KMS-11 (cell line): Measurements from ENCODE around the gene PHACTR1.

Source experiments
- H2AFZ ChIP-seq: fragments of 200-600 bp; sonication (generic); 2 replicates; pipeline ENCODE4 v1.6.1; 2016; ENCODE audit warnings: antibody characterized with exemption, mixed run types, low read depth
- H3K27ac ChIP-seq: fragments of 200-600 bp; sonication (generic); 2 replicates; pipeline ENCODE4 v1.6.1; 2016; ENCODE audit warnings: mild to moderate bottlenecking, mixed run types
- H3K27me3 ChIP-seq: fragments of 200-600 bp; sonication (generic); 2 replicates; pipeline ENCODE4 v1.6.1; 2017; ENCODE audit warnings: mild to moderate bottlenecking, low read depth, mixed run types, moderate library complexity; ENCODE audit not compliant: insufficient read depth
- H3K36me3 ChIP-seq: fragments of 200-600 bp; sonication (generic); 2 replicates; pipeline ENCODE4 v1.6.1; 2017; ENCODE audit warnings: mild to moderate bottlenecking, mixed run types; ENCODE audit not compliant: insufficient read depth
- H3K4me1 ChIP-seq: fragments of 200-600 bp; sonication (generic); 2 replicates; pipeline ENCODE4 v1.6.1; 2016; ENCODE audit warnings: mild to moderate bottlenecking, low read depth, mixed run types; ENCODE audit not compliant: poor library complexity, severe bottlenecking
- H3K4me2 ChIP-seq: fragments of 200-600 bp; sonication (generic); 2 replicates; pipeline ENCODE4 v1.7.0; 2016; ENCODE audit warnings: mild to moderate bottlenecking, mixed run types
- H3K4me3 ChIP-seq: fragments of 200-600 bp; sonication (generic); IDR thresholded peaks from 2 replicates; pipeline ENCODE4 v1.6.1; 2017; ENCODE audit warnings: low read depth, low read length, mixed read lengths; ENCODE audit not compliant: insufficient read depth
- H3K79me2 ChIP-seq: fragments of 200-600 bp; sonication (generic); 2 replicates; pipeline ENCODE4 v1.6.1; 2016; ENCODE audit warnings: low read depth, mixed run types; ENCODE audit not compliant: insufficient read depth
- H3K9ac ChIP-seq: fragments of 200-600 bp; sonication (generic); 2 replicates; pipeline ENCODE4 v1.6.1; 2016; ENCODE audit warnings: mild to moderate bottlenecking, mixed run types
- H4K20me1 ChIP-seq: fragments of 200-600 bp; sonication (generic); 2 replicates; pipeline ENCODE4 v1.6.1; 2016; ENCODE audit warnings: mild to moderate bottlenecking, mixed run types; ENCODE audit not compliant: insufficient read depth
- CTCF ChIP-seq: fragments of 200-600 bp; sonication (generic); conservative IDR thresholded peaks from 2 replicates; pipeline ENCODE4 v1.6.1; 2017; ENCODE audit warnings: low read depth, mild to moderate bottlenecking, antibody characterized with exemption, low read length, moderate library complexity, mixed read lengths

Gene PHACTR1

GRCh38 chr6:13328076-13328874 is 611.7 kb downstream of the PHACTR1 start, which contains the start of gene TBC1D7:
Gene TBC1D7 (minus strand): TSS chr6:13328537. CDS start chr6:13326898, 1,639 bp downstream.
- no peaks in the 10 kb centered on the region; the same call in 1 of the 2 replicates for H3K79me2 ChIP-seq
- no peaks in the 10 kb centered on the region for H3K27me3 ChIP-seq
- peak within 1 kb of the TSS; percentile 83 for H3K9ac ChIP-seq
- H3K4me2 ChIP-seq, result peak within 1 kb of the TSS; percentile 92
- H3K4me1 ChIP-seq, result peaks cover 19% of the 10 kb centered on the region
- H3K4me3 ChIP-seq, result no peak within 1 kb of the TSS
- peak within 1 kb of the TSS; percentile 97 for H2AFZ ChIP-seq
- peak within 1 kb of the TSS; percentile 62 for H3K27ac ChIP-seq
- TF ChIP-seq CTCF, result no peak
- H4K20me1 ChIP-seq, result no peaks in the 10 kb centered on the region
- H3K36me3 ChIP-seq, result no peaks in the 10 kb centered on the region

- Histone ChIP-seq H2AFZ (peak overlapping the region; percentile 97), H3K4me3 (no peak overlapping the region), H3K4me2 (peak overlapping the region; percentile 68), H3K27ac (peak overlapping the region; percentile 62), H4K20me1 (no peaks in the 10 kb centered on the region), H3K36me3 (no peaks in the 10 kb centered on the region), H3K4me1 (peaks cover 19% of the 10 kb centered on the region), H3K9ac (peak overlapping the region; percentile 83), H3K27me3 (no peaks in the 10 kb centered on the region), H3K79me2 (no peaks in the 10 kb centered on the region; the same call in 1 of the 2 replicates)
- TF ChIP-seq CTCF, result no peak
These were observed 612.3 kb downstream of the PHACTR1 start for GRCh38 chr6:13328875-13329183.

- Histone ChIP-seq H3K27ac (no peak overlapping the region), H3K9ac (no peak overlapping the region), H3K4me1 (peaks cover 22% of the 10 kb centered on the region), H3K27me3 (no peaks in the 10 kb centered on the region), H2AFZ (0 out of 2 replicates have a peak overlapping the region, but pooled peaks have one; percentile 20), H4K20me1 (no peaks in the 10 kb centered on the region), H3K4me3 (no peak overlapping the region), H3K4me2 (no peak overlapping the region), H3K36me3 (no peaks in the 10 kb centered on the region), H3K79me2 (no peaks in the 10 kb centered on the region; the same call in 1 of the 2 replicates)
- peak; percentile 80 for TF ChIP-seq CTCF
These were observed 615.2 kb downstream of the PHACTR1 start for GRCh38 chr6:13331516-13332348.

GRCh38 chr6:13332349-13332706 is 615.8 kb downstream of the PHACTR1 start:
- H3K9ac ChIP-seq, result no peak overlapping the region
- TF ChIP-seq CTCF, result no peak
- no peaks in the 10 kb centered on the region for H3K79me2 ChIP-seq
- no peaks in the 10 kb centered on the region for H3K27me3 ChIP-seq
- H2AFZ ChIP-seq, result no peak overlapping the region
- no peak overlapping the region for H3K4me2 ChIP-seq
- H3K4me3 ChIP-seq, result no peak overlapping the region
- no peaks in the 10 kb centered on the region for H3K36me3 ChIP-seq
- no peak overlapping the region for H3K27ac ChIP-seq
- no peaks in the 10 kb centered on the region for H4K20me1 ChIP-seq
- peaks cover 16% of the 10 kb centered on the region for H3K4me1 ChIP-seq
